GM12878 (cell line): ENCODE results near the gene TNFRSF6B. TPM values are rescaled to one million over a fixed set of nuclear protein-coding genes. Genes with fewer than 3 reads are reported as not detected.
"Not testable (repeated sequence)": the region's sequence is repeated elsewhere in the genome, so short reads cannot be mapped to it uniquely, and the experiment has no call there.

Source experiments
- ATAC-seq: fragments of 200-7000 bp; cut with Tn5 transposase; 3 replicates; pipeline ENCODE4 v1.9.1; 2020; ENCODE audit warnings: mild to moderate bottlenecking, moderate library complexity
- BruUV-seq: library from RNA; stranded (reverse); fragments of 400-500 nt; replicated peaks from 2 replicates; lab custom pipeline; 2021; lab: Mats Ljungman, UMichigan
- CTCF ChIA-PET: fragments of 300-600 bp; sonication (Branson Sonifier 250); formaldehyde crosslinking; extraction: SDS; loops from one replicate; lab custom pipeline; 2021; ENCODE audit warnings: inconsistent platforms; lab: Yijun Ruan, JAX
- POLR2A ChIA-PET: fragments of 350-600 bp; formaldehyde crosslinking; extraction: SDS; loops from one replicate; lab custom pipeline; 2021; ENCODE audit warnings: inconsistent platforms; lab: Charles Lee
- RAD21 ChIA-PET: fragments of 300-600 bp; sonication (Branson Sonifier 250); formaldehyde crosslinking; loops from one replicate; lab custom pipeline; 2023; ENCODE audit warnings: antibody characterized with exemption; ENCODE audit not compliant: unreplicated experiment; lab: Charles Lee
- SMC1A ChIA-PET: fragments of 300-600 bp; sonication (Branson Sonifier 250); formaldehyde crosslinking; loops from one replicate; lab custom pipeline; 2023; ENCODE audit not compliant: unreplicated experiment, uncharacterized antibody; lab: Charles Lee
- DNase-seq: peaks from one replicate; pipeline ENCODE4 v3.0.0-alpha.2; 2011; ENCODE audit warnings: low read depth, low spot score
- FAIRE-seq: peaks from 3 replicates; lab custom pipeline; 2011; peaks lifted over from hg19 to GRCh38; lab: Jason Lieb, UNC
- H2AFZ ChIP-seq: 2 replicates; pipeline ENCODE4 v1.6.0; 2011; ENCODE audit warnings: low read depth, low read length, control low read depth; ENCODE audit not compliant: control insufficient read depth
- H3K27ac ChIP-seq: 2 replicates; pipeline ENCODE4 v1.5.1; 2011; ENCODE audit warnings: control low read depth; ENCODE audit not compliant: control insufficient read depth, insufficient read depth
- H3K27me3 ChIP-seq, 2 experiments: replicated peaks in 1 of 2; 2 replicates each; pipeline versions ENCODE4 v1.6.0 to v1.6.1; 2011; ENCODE audit warnings: low read length in 1 of 2; ENCODE audit not compliant: control insufficient read depth in 2 of 2, insufficient read depth in 2 of 2
- H3K36me3 ChIP-seq, 2 experiments: 2 replicates each; pipeline ENCODE4 v1.5.1; 2011; ENCODE audit warnings: low read length in 1 of 2; ENCODE audit not compliant: control insufficient read depth in 2 of 2, insufficient read depth in 2 of 2
- H3K4me1 ChIP-seq: 2 replicates; pipeline ENCODE4 v1.6.1; 2011; ENCODE audit warnings: mild to moderate bottlenecking, low read length, moderate library complexity, mixed read lengths; ENCODE audit not compliant: control insufficient read depth, insufficient read depth
- H3K4me2 ChIP-seq: 2 replicates; pipeline ENCODE4 v1.6.0; 2011; ENCODE audit warnings: control low read depth; ENCODE audit not compliant: control insufficient read depth, insufficient read depth
- H3K4me3 ChIP-seq: fragments of 200-600 bp; sonication (generic); 2 replicates; pipeline ENCODE4 v1.5.1; 2016
- H3K79me2 ChIP-seq: 2 replicates; pipeline ENCODE4 v1.6.0; 2011; ENCODE audit warnings: low read length; ENCODE audit not compliant: control insufficient read depth, insufficient read depth
- H3K9ac ChIP-seq: 2 replicates; pipeline ENCODE4 v1.8.0; 2011; ENCODE audit warnings: low read length, control low read depth, mixed read lengths; ENCODE audit not compliant: control insufficient read depth, insufficient read depth
- H3K9me3 ChIP-seq: replicated peaks from 3 replicates; pipeline ENCODE4 v1.5.1; 2011; ENCODE audit warnings: mild to moderate bottlenecking, low read length; ENCODE audit not compliant: control insufficient read depth, insufficient read depth
- H4K20me1 ChIP-seq: 2 replicates; pipeline ENCODE4 v1.6.0; 2011; ENCODE audit not compliant: control insufficient read depth, insufficient read depth
- BCL3 ChIP-seq: IDR thresholded peaks from 2 replicates; pipeline ENCODE4 v1.6.1; 2011; ENCODE audit warnings: borderline replicate concordance, low read depth, mild to moderate bottlenecking, moderate library complexity, low read length; ENCODE audit not compliant: insufficient read depth, poor library complexity, severe bottlenecking
- HCFC1 ChIP-seq: fragments of 150-350 bp; IDR thresholded peaks from 2 replicates; pipeline ENCODE4 v1.6.1; 2014; ENCODE audit warnings: low read length
- PAX8 ChIP-seq: fragments of 450-650 bp; IDR thresholded peaks from 2 replicates; pipeline ENCODE4 v1.6.1; 2017; ENCODE audit warnings: mild to moderate bottlenecking, moderate library complexity
- WRNIP1 ChIP-seq: IDR thresholded peaks from 2 replicates; pipeline ENCODE4 v1.6.1; 2011; ENCODE audit warnings: low read depth, low read length, improper control_type of control experiment, borderline replicate concordance
- ZNF207 ChIP-seq: fragments of 450-650 bp; IDR thresholded peaks from 2 replicates; pipeline ENCODE4 v1.6.1; 2014; ENCODE audit warnings: antibody characterized with exemption, mild to moderate bottlenecking, borderline replicate concordance
- WGBS: methylation state at CpG from one replicate; pipeline ENCODE4 v1.1.6; 2016; ENCODE audit warnings: low lambda C conversion rate; ENCODE audit not compliant: insufficient replicate concordance, insufficient coverage; ENCODE audit errors: missing lambda C conversion rate; 5-methylcytosine and 5-hydroxymethylcytosine counted together
- in situ Hi-C: fragments of 300-500 bp; cut with MboI; formaldehyde crosslinking; loops from 9 replicates; pipeline ENCODE4 v1.14.3; 2018; ENCODE audit warnings: mixed read lengths
- intact Hi-C: fragments of 100-400 bp; cut with micrococcal nuclease; formaldehyde crosslinking; loops from one replicate; pipeline ENCODE4 v1.14.2; 2022; ENCODE audit not compliant: unreplicated experiment
- polyA plus RNA-seq, 11 experiments: library from polyadenylated mRNA; depleted of rRNA in 4 of 11; unstranded in 6 of 11; stranded (reverse) in 5 of 11; fragments of >200 nt; fragmentation: Nextera tagmentation in 4 of 11; fragmentation: Illumina TruSeq in 1 of 11; extraction: Ambion mirVana in 4 of 11; extraction: Trizol in 1 of 11; gene quantifications; 1 replicate in 1 of 11; 2 replicates in 10 of 11; pipeline versions ENCODE4 v1.2.1 to v1.2.3, GENCODE V29; 2011 to 2016; ENCODE audit warnings: inconsistent platforms in 2 of 11, missing spikeins in 2 of 11, low read depth in 1 of 11
- total RNA-seq, 4 experiments: library from RNA; depleted of rRNA in 3 of 4; stranded (reverse); fragments of >200 nt in 3 of 4; fragmentation: Illumina TruSeq in 1 of 4; extraction: Trizol in 1 of 4; gene quantifications; 2 replicates each; pipeline versions ENCODE4 v1.2.1 to v1.2.3, GENCODE V29; 2013 to 2021
- TF ChIP-seq, protein P1 (sequence below): fragments of 450-650 bp; formaldehyde crosslinking; IDR thresholded peaks from 2 replicates; pipeline ENCODE4 v1.5.0; 2022; ENCODE audit warnings: mild to moderate bottlenecking, missing genetic modification characterization

Gene TNFRSF6B
- total and polyA plus RNA-seq, 10 of the 15 experiments (the other 5 are each of a cell fraction or from before 2014, with no cell fraction given), result 0.67 to 2.2 (median 1.8) TPM; not detected in 7

DNA sequence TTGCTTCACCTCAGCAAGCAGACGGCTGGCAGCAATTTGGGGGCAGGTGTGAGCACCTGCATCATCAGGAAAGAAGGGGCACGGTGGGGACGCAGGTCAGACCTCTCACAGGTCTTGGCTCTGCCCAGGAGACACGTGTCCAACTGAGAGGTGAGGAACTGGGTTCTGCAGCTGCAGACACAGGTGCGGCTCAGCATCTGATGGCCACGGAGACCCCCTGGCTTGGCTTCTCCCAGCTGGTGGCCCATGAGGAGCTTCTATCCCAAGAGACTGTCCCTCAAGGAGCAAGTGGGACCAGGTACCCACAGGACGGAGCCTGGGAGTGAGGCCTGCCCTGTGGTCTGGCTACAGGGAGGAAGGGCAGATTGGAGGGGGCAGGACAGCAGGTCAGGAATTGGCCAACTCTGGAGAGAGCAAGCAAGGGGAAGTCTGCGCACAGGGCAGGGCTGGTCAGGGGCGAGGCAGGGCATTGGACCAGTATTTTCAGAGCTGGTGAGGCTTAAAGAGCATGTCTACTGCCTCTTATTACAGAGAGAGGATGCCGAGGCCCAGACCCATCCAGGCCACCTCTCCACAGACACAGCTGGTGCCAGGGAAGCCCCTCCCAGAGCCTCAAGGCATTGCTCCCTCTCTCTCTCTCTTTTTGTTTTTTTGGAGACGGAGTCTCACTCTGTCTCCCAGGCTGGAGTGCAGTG, 47.4 kb upstream of the TNFRSF6B start (continued):
- TF ChIP-seq BCL3, result no peak
- TF ChIP-seq WRNIP1, result no peak
- TF ChIP-seq, all 136 proteins: peak for 0

DNA sequence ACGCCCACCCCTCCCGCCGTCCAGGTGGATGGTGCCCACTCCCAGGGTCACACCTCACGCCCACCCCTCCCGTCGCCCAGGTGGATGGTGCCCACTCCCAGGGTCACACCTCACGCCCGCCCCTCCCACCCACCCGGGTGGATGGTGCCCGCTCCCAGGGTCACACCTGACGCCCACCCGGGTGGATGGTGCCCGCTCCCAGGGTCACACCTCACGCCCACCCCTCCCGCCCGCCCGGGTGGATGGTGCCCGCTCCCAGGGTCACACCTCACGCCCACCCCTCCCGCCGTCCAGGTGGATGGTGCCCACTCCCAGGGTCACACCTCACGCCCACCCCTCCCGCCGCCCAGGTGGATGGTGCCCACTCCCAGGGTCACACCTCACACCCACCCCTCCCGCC, 46.0 kb upstream of the TNFRSF6B start:
- POLR2A ChIA-PET, CTCF ChIA-PET, H3K36me3 ChIP-seq, H4K20me1 ChIP-seq, RAD21 ChIA-PET, H3K9me3 ChIP-seq, H3K79me2 ChIP-seq, intact Hi-C loops, H2AFZ ChIP-seq, SMC1A ChIA-PET, in situ Hi-C loops, H3K4me3 ChIP-seq, H3K27me3 ChIP-seq, BruUV-seq, H3K4me1 ChIP-seq, ATAC-seq, H3K27ac ChIP-seq, H3K4me2 ChIP-seq, H3K9ac ChIP-seq, DNase-seq, FAIRE-seq: not testable (repeated sequence)
- no CpG with 5 or more reads among the region's 25 CpGs for WGBS

- no peaks in the 10 kb centered on the region for H3K36me3 ChIP-seq
- in situ Hi-C loops, result no loop called here
- no peaks in the 10 kb centered on the region for H3K4me1 ChIP-seq
- DNase-seq, result no peak
- H3K4me2 ChIP-seq, result no peak overlapping the region
- TF ChIP-seq ZNF207, result no peak
- TF ChIP-seq HCFC1, result no peak
- TF ChIP-seq, protein P1, sequence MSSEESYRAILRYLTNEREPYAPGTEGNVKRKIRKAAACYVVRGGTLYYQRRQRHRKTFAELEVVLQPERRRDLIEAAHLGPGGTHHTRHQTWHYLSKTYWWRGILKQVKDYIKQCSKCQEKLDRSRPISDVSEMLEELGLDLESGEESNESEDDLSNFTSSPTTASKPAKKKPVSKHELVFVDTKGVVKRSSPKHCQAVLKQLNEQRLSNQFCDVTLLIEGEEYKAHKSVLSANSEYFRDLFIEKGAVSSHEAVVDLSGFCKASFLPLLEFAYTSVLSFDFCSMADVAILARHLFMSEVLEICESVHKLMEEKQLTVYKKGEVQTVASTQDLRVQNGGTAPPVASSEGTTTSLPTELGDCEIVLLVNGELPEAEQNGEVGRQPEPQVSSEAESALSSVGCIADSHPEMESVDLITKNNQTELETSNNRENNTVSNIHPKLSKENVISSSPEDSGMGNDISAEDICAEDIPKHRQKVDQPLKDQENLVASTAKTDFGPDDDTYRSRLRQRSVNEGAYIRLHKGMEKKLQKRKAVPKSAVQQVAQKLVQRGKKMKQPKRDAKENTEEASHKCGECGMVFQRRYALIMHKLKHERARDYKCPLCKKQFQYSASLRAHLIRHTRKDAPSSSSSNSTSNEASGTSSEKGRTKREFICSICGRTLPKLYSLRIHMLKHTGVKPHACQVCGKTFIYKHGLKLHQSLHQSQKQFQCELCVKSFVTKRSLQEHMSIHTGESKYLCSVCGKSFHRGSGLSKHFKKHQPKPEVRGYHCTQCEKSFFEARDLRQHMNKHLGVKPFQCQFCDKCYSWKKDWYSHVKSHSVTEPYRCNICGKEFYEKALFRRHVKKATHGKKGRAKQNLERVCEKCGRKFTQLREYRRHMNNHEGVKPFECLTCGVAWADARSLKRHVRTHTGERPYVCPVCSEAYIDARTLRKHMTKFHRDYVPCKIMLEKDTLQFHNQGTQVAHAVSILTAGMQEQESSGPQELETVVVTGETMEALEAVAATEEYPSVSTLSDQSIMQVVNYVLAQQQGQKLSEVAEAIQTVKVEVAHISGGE, result no peak
- no peak for TF ChIP-seq PAX8
- TF ChIP-seq, all 136 proteins: peak for 0
- intact Hi-C loops, result no loop called here
- ChIA-PET POLR2A (no interaction called here), SMC1A (no interaction called here), RAD21 (no interaction called here), CTCF (no interaction called here)
- Histone ChIP-seq H3K27me3 (peaks cover 4 to 7% of the 10 kb centered on the region in 2 experiments; a peak in 3 of 4 replicates), H2AFZ (no peak overlapping the region), H3K9ac (no peak overlapping the region), H3K79me2 (no peaks in the 10 kb centered on the region), H3K9me3 (no peaks in the 10 kb centered on the region), H4K20me1 (no peaks in the 10 kb centered on the region), H3K4me3 (no peak overlapping the region), H3K27ac (no peak overlapping the region)
- FAIRE-seq, result no peak
- BruUV-seq, result no TSS peak
- WGBS, result 24% methylated on average over 11 of the region's 11 CpGs
- no peak for ATAC-seq
These were observed 44.6 kb upstream of the TNFRSF6B start for GRCh38 chr20:63651942-63652191.
